Lung (tissue), 12 donors: Measurements from ENCODE around the gene LRRC61. TPM values are rescaled to one million over a fixed set of nuclear protein-coding genes. Genes with fewer than 3 reads are reported as not detected.
A peak's percentile ranks its signal among the peaks of the same experiment; 100 is the strongest.
"Not testable (repeated sequence)": the region's sequence is repeated elsewhere in the genome, so short reads cannot be mapped to it uniquely, and the experiment has no call there.

ENCODE experiments used
- ATAC-seq: fragments of 200-7000 bp; cut with Tn5 transposase; one replicate; pipeline ENCODE4 v1.9.1; 2020; ENCODE audit warnings: moderate number of reproducible peaks; ENCODE audit not compliant: insufficient read depth, low FRiP score
- DNase-seq, 3 donors: peaks; one replicate each; pipeline ENCODE4 v3.0.0-alpha.2; 2013 to 2017
- H3K27ac ChIP-seq, 2 donors: one replicate each; pipeline ENCODE4 v1.5.1; 2013; ENCODE audit warnings: mild to moderate bottlenecking in 2 of 2, moderate library complexity in 2 of 2, control low read depth in 1 of 2, inconsistent platforms in 1 of 2, low read depth in 1 of 2, low read length in 1 of 2
- H3K27me3 ChIP-seq, 3 donors: one replicate each; pipeline ENCODE4 v1.5.1; 2013; ENCODE audit warnings: low read length in 2 of 3; ENCODE audit not compliant: control insufficient read depth in 3 of 3, insufficient read depth in 3 of 3
- H3K36me3 ChIP-seq, 4 donors: one replicate each; pipeline ENCODE4 v1.5.1; 2013; ENCODE audit warnings: low read length in 4 of 4, mild to moderate bottlenecking in 1 of 4, moderate library complexity in 1 of 4; ENCODE audit not compliant: control insufficient read depth in 4 of 4, insufficient read depth in 4 of 4
- H3K4me1 ChIP-seq, 5 donors: one replicate each; pipeline ENCODE4 v1.5.1; 2013; ENCODE audit warnings: low read length in 5 of 5, mild to moderate bottlenecking in 2 of 5, moderate library complexity in 1 of 5; ENCODE audit not compliant: control insufficient read depth in 5 of 5, insufficient read depth in 5 of 5
- H3K4me3 ChIP-seq: one replicate; pipeline ENCODE4 v1.5.1; 2013; ENCODE audit warnings: mild to moderate bottlenecking, control low read depth, moderate library complexity
- H3K9ac ChIP-seq, 2 donors: one replicate each; pipeline ENCODE4 v1.5.1; 2013; ENCODE audit warnings: low read length in 2 of 2, control low read depth in 1 of 2; ENCODE audit not compliant: insufficient read depth in 1 of 2
- H3K9me3 ChIP-seq, 4 donors: one replicate each; pipeline ENCODE4 v1.5.1; 2013; ENCODE audit warnings: low read length in 3 of 4, mild to moderate bottlenecking in 1 of 4, moderate library complexity in 1 of 4; ENCODE audit not compliant: control insufficient read depth in 4 of 4, insufficient read depth in 3 of 4
- CTCF ChIP-seq: IDR thresholded peaks from 2 replicates; pipeline ENCODE4 v1.5.1; 2012; ENCODE audit warnings: mild to moderate bottlenecking; ENCODE audit errors: control extremely low read depth, extremely low read depth
- WGBS, 2 donors: extraction: QIAGEN DNeasy Blood & Tissue Kit; methylation state at CpG; one replicate each; pipeline ENCODE4 v1.1.7; 2013; 5-methylcytosine and 5-hydroxymethylcytosine counted together
- polyA plus RNA-seq, 2 donors: library from polyadenylated mRNA; stranded (reverse); fragments of 200-250 nt; gene quantifications; one replicate each; pipeline ENCODE4 v1.2.1, GENCODE V29; 2013
- total RNA-seq, 2 donors: library from RNA; depleted of rRNA in 1 of 2; stranded (reverse); fragments of >200 nt in 1 of 2; gene quantifications; one replicate each; pipeline ENCODE4 v1.2.1, GENCODE V29; 2014 to 2021
- donor health status: control.
- donor health status: control.
- donor health status: Bipolar disorder and iron deficiency.
- donor health status: healthy.
- donor health status: DM: yes; HTN: yes; CAD: no.

LRRC61 gene
- total and polyA plus RNA-seq, 4 donors: 7.1 to 18.8 (median 13.0) TPM

GRCh38 chr7:150383710-150384397 is 60.7 kb downstream of the LRRC61 start:
- Histone ChIP-seq H3K4me3 (no peak overlapping the region), H3K4me1 (peaks cover 0 to 33% (median 8%) of the 10 kb centered on the region in 5 donors)
- DNase-seq: peak; percentile 69 to 87 (median 84)

DNA sequence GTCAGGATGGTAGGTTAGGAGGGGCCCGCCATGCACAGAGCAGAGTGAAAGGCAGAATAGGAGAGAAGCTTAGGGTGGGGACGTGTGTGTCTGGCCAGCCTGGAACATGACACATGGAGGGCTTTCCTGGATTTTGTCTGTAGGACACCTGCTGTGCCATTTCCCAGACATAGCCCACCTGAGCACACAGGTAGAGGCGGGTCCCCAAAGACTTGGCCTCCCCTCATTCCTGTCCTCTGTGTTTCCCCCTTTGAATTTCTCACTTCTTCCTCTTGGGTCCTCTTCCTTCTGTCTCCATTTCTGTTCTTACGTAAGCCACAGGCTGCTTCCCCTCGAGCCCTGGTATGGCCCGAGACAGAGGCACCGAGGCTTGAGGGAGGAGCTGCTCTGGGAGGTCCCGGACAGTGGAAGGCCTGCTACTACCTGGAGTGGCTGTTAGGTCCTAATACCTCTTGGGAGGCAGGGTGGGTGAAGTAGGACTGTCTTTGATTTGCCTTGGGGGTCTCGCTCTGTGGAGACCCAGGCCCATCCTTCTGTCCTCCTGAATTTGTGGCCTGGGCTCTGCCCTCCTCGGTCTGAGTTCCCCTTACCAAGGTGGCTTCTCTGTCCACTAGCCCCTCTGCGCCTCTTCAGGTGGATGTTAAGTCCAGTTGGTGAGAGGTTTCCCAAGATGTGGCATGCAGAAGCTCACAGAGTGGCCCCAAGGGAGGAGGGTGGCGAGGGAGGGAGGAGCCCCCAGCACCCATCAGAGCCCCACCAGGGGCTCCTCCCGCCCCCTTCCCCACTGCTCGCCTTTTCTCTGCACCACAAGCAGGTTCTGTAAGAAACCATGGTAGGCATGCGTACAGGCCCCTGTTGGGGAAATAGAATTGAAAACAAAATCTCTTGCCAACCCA is 61.5 kb downstream of the LRRC61 start:
- ATAC-seq (no peak), DNase-seq (peak in 1 of 3 donors; percentile 9)
- Histone ChIP-seq H3K27me3 (no peaks in the 10 kb centered on the region), H3K4me1 (peaks cover 0 to 39% (median 10%) of the 10 kb centered on the region in 5 donors), H3K36me3 (peaks cover 0 to 3% (median under 1%) of the 10 kb centered on the region in 4 donors), H3K4me3 (no peak overlapping the region), H3K9ac (no peak overlapping the region), H3K9me3 (no peaks in the 10 kb centered on the region), H3K27ac (no peak overlapping the region)
- 61 to 77% methylated on average over 15 of the region's 15 CpGs for WGBS, 2 donors
- TF ChIP-seq CTCF: no peak

More at GRCh38 chr7:150383710-150384397, 60.7 kb downstream of the LRRC61 start:
- WGBS, 2 donors: 89% methylated on average over 22 of the region's 22 CpGs
- H3K9ac ChIP-seq: no peak overlapping the region
- no peaks in the 10 kb centered on the region for H3K9me3 ChIP-seq
- TF ChIP-seq CTCF: no peak
- no peak for ATAC-seq
- no peak overlapping the region for H3K27ac ChIP-seq
- H3K27me3 ChIP-seq: no peaks in the 10 kb centered on the region
- no peaks in the 10 kb centered on the region for H3K36me3 ChIP-seq

- Histone ChIP-seq H3K27me3 (no peaks in the 10 kb centered on the region), H3K27ac (no peak overlapping the region), H3K9me3 (no peaks in the 10 kb centered on the region), H3K36me3 (peaks cover 0 to 7% (median 4%) of the 10 kb centered on the region in 4 donors), H3K9ac (no peak overlapping the region), H3K4me3 (no peak overlapping the region), H3K4me1 (peaks cover 0 to 34% (median 8%) of the 10 kb centered on the region in 5 donors)
- DNase-seq (no peak), ATAC-seq (no peak)
- WGBS, 2 donors: 85 to 89% methylated on average over 14 of the region's 14 CpGs
- no peak for TF ChIP-seq CTCF
Observed at GRCh38 chr7:150385302-150385723, 62.2 kb downstream of the LRRC61 start.

DNA sequence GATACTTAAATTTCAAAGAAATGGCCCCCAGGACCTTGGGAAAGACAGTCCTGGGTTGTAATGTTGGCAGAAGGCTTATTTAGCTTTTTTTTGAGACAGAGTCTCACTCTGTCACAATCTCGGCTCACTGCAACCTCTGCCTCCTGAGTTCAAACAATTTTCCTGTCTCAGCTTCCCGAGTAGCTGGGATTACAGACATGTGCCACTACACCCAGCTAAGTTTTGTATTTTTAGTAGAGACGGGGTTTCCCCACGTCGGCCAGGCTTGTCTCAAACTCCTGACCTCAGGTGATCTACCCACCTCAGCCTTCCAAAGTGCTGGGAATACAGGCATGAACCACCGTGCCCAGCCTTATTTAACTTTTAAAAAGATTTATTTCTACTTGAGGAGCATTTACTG is 62.7 kb downstream of the LRRC61 start:
- not testable (repeated sequence) for ATAC-seq, H3K9ac ChIP-seq, H3K9me3 ChIP-seq, H3K27ac ChIP-seq, H3K27me3 ChIP-seq, DNase-seq, H3K4me3 ChIP-seq
- H3K4me1 ChIP-seq: peaks cover 0 to 31% (median 6%) of the 10 kb centered on the region in 5 donors
- peaks cover 0 to 12% (median 5%) of the 10 kb centered on the region in 4 donors for H3K36me3 ChIP-seq
- WGBS, 2 donors: 73 to 75% methylated on average over 6 of the region's 6 CpGs
